OCI-LY3 (cell line): Measurements from ENCODE around the gene GFOD1.

ENCODE experiments used
- H2AFZ ChIP-seq: fragments of 200-600, 300-600 bp; shearing (Covaris generic); 2 replicates; pipeline ENCODE4 v1.6.0; 2014; ENCODE audit warnings: antibody characterized with exemption, low read depth, low read length
- H3K27ac ChIP-seq: fragments of 200-600, 300-600 bp; sonication (generic); 2 replicates; pipeline ENCODE4 v1.5.1; 2014; ENCODE audit warnings: mild to moderate bottlenecking, low read length, moderate library complexity, mixed read lengths
- H3K27me3 ChIP-seq: fragments of 200-600, 300-600 bp; sonication (generic); 2 replicates; pipeline ENCODE4 v1.6.1; 2014; ENCODE audit warnings: low read depth, low read length, mixed read lengths
- H3K36me3 ChIP-seq: fragments of 200-600, 300-600 bp; sonication (generic); replicated peaks from 2 replicates; pipeline ENCODE3; 2014; ENCODE audit warnings: low read depth, low read length, mixed read lengths
- H3K4me1 ChIP-seq: fragments of 300-600, 200-600 bp; sonication (generic); 2 replicates; pipeline ENCODE4 v1.6.1; 2014; ENCODE audit warnings: low read length, mixed read lengths
- H3K4me2 ChIP-seq: fragments of 200-600, 300-600 bp; sonication (generic); 2 replicates; pipeline ENCODE4 v1.6.1; 2014; ENCODE audit warnings: low read length, mixed read lengths
- H3K4me3 ChIP-seq: fragments of 300-600, 200-600 bp; sonication (generic); 2 replicates; pipeline ENCODE4 v1.5.1; 2014; ENCODE audit warnings: antibody characterized with exemption, mild to moderate bottlenecking, low read length, moderate library complexity
- H3K79me2 ChIP-seq: fragments of 300-600, 200-600 bp; shearing (Covaris generic); 2 replicates; pipeline ENCODE4 v1.6.1; 2014; ENCODE audit warnings: mild to moderate bottlenecking, low read length, mixed read lengths
- H3K9ac ChIP-seq: fragments of 300-600, 200-600 bp; shearing (Covaris generic); 2 replicates; pipeline ENCODE4 v1.6.0; 2014; ENCODE audit warnings: mild to moderate bottlenecking, low read length, moderate library complexity
- H3K9me3 ChIP-seq: fragments of 200-600, 300-600 bp; shearing (Covaris generic); 2 replicates; pipeline ENCODE4 v1.6.1; 2014; ENCODE audit warnings: low read length, mixed read lengths; ENCODE audit not compliant: insufficient read depth
- H4K20me1 ChIP-seq: fragments of 200-600, 300-600 bp; sonication (generic); 2 replicates; pipeline ENCODE4 v1.6.1; 2016; ENCODE audit warnings: low read length, mixed read lengths; ENCODE audit not compliant: insufficient read depth
- EZH2phosphoT487 ChIP-seq: fragments of 200-600 bp; shearing (Covaris generic); IDR thresholded peaks from 2 replicates; pipeline ENCODE4 v1.6.1; 2018; ENCODE audit warnings: antibody characterized with exemption, mixed run types, low read depth
- TF ChIP-seq, protein P1 (sequence below): fragments of 200-600, 300-600 bp; sonication (generic); IDR thresholded peaks from 2 replicates; pipeline ENCODE4 v1.5.1; 2014; ENCODE audit warnings: antibody characterized with exemption, low read length, low read depth

Gene GFOD1

DNA sequence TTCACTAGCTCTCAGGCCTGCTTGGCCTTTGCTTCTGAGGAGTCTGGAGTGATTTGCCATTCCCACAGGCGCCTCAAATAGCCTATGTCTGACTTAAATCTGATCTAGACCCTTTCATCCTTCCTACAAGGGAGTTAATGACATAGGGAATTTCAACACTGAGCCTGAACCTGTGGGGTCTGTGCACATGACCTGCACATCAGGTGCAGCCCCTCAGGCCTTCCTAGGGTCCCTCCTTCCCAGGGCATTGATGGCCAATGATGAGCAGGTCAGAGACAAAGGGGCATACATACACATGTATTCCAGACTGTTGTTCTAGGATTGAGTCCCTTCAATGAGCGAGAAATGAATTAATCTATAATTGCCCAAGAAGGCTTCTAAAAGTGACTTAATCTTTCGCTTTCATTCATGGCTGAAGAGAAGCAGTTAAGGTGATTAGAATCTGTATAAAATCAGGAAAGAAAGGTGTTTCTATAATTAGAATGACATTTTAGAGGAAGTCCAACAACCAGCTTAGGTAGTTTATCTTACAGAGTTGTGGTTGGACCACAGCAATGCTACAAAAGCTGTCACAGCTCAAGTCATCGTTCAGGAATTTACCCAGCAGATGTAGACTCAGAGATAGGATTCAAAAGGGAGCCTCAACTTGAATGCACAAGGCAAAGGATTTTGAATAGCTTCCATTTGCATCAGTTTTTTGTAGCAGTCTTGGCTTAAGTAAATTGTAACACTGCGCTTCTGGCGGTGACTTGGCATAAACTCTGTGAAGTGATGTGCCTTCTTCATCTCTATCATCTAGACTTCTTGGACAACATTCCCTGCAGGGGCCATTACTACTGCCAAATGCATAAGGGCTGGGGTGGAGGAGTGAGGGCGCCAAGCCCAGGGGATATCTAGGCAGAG lies 132.1 kb downstream of the GFOD1 start:
- TF ChIP-seq EZH2phosphoT487: no peak
- TF ChIP-seq, protein P1, sequence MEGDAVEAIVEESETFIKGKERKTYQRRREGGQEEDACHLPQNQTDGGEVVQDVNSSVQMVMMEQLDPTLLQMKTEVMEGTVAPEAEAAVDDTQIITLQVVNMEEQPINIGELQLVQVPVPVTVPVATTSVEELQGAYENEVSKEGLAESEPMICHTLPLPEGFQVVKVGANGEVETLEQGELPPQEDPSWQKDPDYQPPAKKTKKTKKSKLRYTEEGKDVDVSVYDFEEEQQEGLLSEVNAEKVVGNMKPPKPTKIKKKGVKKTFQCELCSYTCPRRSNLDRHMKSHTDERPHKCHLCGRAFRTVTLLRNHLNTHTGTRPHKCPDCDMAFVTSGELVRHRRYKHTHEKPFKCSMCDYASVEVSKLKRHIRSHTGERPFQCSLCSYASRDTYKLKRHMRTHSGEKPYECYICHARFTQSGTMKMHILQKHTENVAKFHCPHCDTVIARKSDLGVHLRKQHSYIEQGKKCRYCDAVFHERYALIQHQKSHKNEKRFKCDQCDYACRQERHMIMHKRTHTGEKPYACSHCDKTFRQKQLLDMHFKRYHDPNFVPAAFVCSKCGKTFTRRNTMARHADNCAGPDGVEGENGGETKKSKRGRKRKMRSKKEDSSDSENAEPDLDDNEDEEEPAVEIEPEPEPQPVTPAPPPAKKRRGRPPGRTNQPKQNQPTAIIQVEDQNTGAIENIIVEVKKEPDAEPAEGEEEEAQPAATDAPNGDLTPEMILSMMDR: no peak
- Histone ChIP-seq H2AFZ (no peak overlapping the region), H3K4me3 (peak overlapping the region; percentile 42; the same call in 1 of the 2 replicates), H3K27ac (no peak overlapping the region), H3K4me2 (peak overlapping the region; percentile 82), H3K79me2 (no peaks in the 10 kb centered on the region), H3K36me3 (no peaks in the 10 kb centered on the region), H3K27me3 (peaks cover 9% of the 10 kb centered on the region; the same call in 1 of the 2 replicates), H3K4me1 (peaks cover 27% of the 10 kb centered on the region), H3K9ac (no peak overlapping the region), H4K20me1 (no peaks in the 10 kb centered on the region), H3K9me3 (no peaks in the 10 kb centered on the region)

DNA sequence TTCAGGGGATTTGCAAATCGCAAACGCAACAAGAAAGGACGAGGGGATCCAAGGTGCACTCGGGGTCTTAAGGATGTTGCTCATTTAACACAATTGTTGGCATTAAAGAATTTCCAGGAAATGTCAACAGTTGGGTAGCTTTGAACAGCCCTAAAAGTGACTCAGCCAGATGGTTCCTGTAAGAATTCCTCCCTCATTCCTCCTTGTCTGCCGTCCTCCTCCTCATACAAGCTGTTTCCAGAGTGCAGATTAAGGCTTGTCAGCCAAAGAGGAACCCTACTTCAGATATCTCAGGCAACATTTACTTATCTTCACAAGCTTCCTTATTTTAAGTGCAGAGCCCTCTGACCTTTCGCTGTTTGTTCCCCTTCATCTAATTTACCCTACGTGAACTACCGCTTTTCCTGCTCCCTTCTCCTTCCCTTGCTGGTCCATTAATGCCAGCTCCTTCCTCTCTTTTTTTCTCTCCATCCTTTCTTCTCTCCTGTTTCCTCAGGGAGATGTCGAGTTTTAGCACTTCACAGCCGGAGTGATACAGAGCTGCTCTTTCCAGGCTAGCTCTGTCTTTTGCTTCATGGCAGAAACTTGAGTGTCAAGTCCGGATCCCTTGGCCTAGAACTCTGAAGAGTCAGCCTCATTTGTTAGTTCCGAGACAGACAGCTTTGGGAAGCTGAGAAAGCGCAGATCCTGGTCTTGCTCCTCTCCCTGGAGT lies 132.9 kb downstream of the GFOD1 start:
- Histone ChIP-seq H3K4me2 (no peak overlapping the region), H3K4me3 (no peak overlapping the region), H3K27ac (no peak overlapping the region), H3K27me3 (peaks cover 9% of the 10 kb centered on the region; the same call in 1 of the 2 replicates), H3K9me3 (no peaks in the 10 kb centered on the region), H3K79me2 (no peaks in the 10 kb centered on the region), H3K9ac (no peak overlapping the region), H4K20me1 (no peaks in the 10 kb centered on the region), H3K4me1 (peaks cover 27% of the 10 kb centered on the region), H3K36me3 (no peaks in the 10 kb centered on the region), H2AFZ (no peak overlapping the region)
- no peak for TF ChIP-seq EZH2phosphoT487
- TF ChIP-seq, protein P1: no peak

DNA sequence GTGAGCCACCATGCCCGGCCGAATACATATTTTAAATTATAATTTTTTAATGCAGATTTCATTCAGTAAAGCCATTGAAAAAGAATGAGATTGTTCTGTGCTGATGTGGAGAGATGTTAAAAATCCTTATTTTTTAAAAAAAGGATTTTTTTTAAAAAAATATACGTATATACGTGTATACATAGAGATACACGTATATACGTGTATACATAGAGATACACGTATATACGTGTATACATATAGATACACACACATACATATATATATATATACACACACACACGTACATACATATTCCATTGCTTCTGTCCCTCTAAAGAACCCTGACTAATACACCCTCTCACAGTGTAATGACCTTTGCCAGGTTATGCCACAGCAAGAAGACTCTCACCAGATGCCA lies 135.2 kb downstream of the GFOD1 start:
- Histone ChIP-seq H3K9ac (no peak overlapping the region), H3K79me2 (no peaks in the 10 kb centered on the region), H3K4me1 (peaks cover 27% of the 10 kb centered on the region), H3K4me2 (no peak overlapping the region), H3K27ac (no peak overlapping the region), H3K27me3 (0 out of 2 replicates have a peak, but pooled peaks cover 6% of the 10 kb centered on the region), H4K20me1 (no peaks in the 10 kb centered on the region), H3K4me3 (no peak overlapping the region), H3K36me3 (no peaks in the 10 kb centered on the region), H3K9me3 (no peaks in the 10 kb centered on the region), H2AFZ (no peak overlapping the region)
- TF ChIP-seq, protein P1: no peak
- no peak for TF ChIP-seq EZH2phosphoT487

DNA sequence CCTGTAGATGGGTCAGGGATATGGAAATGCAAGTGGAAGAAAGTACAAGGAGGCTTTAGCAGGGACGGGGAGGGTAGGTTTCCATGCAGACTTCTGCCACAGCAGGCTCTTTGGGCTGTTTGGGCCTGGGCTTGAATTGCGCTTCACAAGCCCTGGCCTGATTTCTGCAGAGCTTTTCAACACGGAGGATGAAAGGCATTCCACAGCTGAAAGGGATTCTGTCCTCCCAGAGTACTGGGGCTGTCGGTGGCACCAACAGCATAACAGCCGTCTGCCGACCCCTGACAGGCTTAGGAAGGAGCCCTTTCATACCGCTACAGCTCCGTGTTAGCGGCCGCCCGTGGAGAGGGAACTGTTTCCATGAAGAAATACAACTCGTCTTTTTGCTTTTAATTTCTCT lies 136.1 kb downstream of the GFOD1 start:
- Histone ChIP-seq H3K79me2 (no peaks in the 10 kb centered on the region), H3K36me3 (no peaks in the 10 kb centered on the region), H3K4me1 (peaks cover 18% of the 10 kb centered on the region), H3K9me3 (no peaks in the 10 kb centered on the region), H3K4me3 (no peak overlapping the region), H2AFZ (no peak overlapping the region), H4K20me1 (no peaks in the 10 kb centered on the region), H3K27me3 (0 out of 2 replicates have a peak, but pooled peaks cover 6% of the 10 kb centered on the region), H3K9ac (no peak overlapping the region), H3K27ac (no peak overlapping the region), H3K4me2 (no peak overlapping the region)
- no peak for TF ChIP-seq EZH2phosphoT487
- TF ChIP-seq, protein P1: no peak
